Upper lobe of right lung (tissue), 1 donor: ENCODE results near the gene PKN2. TPM values are rescaled to one million over a fixed set of nuclear protein-coding genes. Genes with fewer than 3 reads are reported as not detected.

Experiments used
- ATAC-seq: fragments of 200-7000 bp; cut with Tn5 transposase; one replicate; pipeline ENCODE4 v1.9.1; 2020; ENCODE audit warnings: mild to moderate bottlenecking, moderate library complexity
- DNase-seq: peaks from one replicate; pipeline ENCODE4 v3.0.0-alpha.2; 2020
- H3K27ac ChIP-seq: fragments of 200-600 bp; one replicate; pipeline ENCODE4 v1.8.0; 2022
- H3K27me3 ChIP-seq: fragments of 200-600 bp; one replicate; pipeline ENCODE4 v1.8.0; 2022; ENCODE audit warnings: mild to moderate bottlenecking
- H3K36me3 ChIP-seq: fragments of 200-600 bp; one replicate; pipeline ENCODE4 v1.8.0; 2022
- H3K4me1 ChIP-seq: fragments of 200-600 bp; one replicate; pipeline ENCODE4 v1.8.0; 2022
- H3K4me3 ChIP-seq: fragments of 200-600 bp; one replicate; pipeline ENCODE4 v1.8.0; 2022; ENCODE audit warnings: mild to moderate bottlenecking
- H3K9me3 ChIP-seq: fragments of 200-600 bp; one replicate; pipeline ENCODE4 v1.8.0; 2022
- intact Hi-C: fragments of 100-400 bp; cut with DNase I; formaldehyde crosslinking; loops from one replicate; pipeline ENCODE4 v1.11.0; 2022
- total RNA-seq: library from RNA; stranded (reverse); fragmentation: NEBNext Ultra II Directional; extraction: Animal tissue kit (Norgen Biotek cat#: 25700); gene quantifications from one replicate; pipeline ENCODE4 v1.2.1, GENCODE V29; 2021
- TF ChIP-seq, protein P1 (sequence below): fragments of 200-600 bp; IDR thresholded peaks from one replicate; pipeline ENCODE4 v1.8.0; 2022; ENCODE audit warnings: antibody characterized with exemption
- donor health status: DM: no; HTN: yes; CAD: no; lungs with severe emphysema.

The PKN2 gene
- total RNA-seq, 1 donor from 2014 or later, result 45.8 TPM

DNA sequence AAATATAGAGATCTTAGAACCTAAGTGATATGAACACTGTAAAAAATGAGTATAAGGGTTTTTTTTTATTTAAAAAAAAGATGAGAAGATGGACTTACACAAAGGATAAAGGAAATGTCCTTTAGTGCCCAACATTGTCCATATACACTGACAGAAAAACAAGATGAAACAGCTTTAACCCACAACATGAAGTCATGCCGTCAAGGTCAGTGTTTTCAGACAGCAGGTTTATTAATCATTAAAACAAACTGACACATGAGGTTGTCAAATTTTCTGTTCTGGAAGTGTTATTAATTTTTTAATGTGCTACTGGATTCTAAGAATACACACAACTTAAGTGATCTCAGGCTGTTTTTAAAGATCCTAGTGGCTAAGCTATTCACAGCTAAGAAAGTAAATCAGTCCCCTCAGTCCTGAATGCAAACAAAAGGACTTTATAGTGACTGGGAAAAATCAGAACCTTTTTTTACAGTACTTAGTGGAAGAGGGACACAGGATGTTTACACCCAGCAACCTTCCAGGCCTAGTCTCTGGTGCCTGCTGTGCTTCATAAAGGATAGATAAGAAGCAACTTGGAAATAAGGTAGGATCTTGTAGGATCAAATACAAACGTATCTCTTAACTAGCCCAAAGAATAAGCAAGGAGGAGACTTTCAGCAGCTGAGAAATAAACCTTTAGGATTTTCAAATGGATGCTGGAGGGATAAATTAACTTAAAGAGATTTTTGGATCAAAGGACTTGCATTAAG lies 21.9 kb upstream of the PKN2 start:
- Histone ChIP-seq H3K27me3 (no peaks in the 10 kb centered on the region), H3K4me3 (no peak overlapping the region), H3K36me3 (no peaks in the 10 kb centered on the region), H3K4me1 (no peaks in the 10 kb centered on the region), H3K27ac (no peak overlapping the region), H3K9me3 (no peaks in the 10 kb centered on the region)
- no peak for ATAC-seq
- intact Hi-C loops, result no loop called here
- no peak for DNase-seq
- TF ChIP-seq, protein P1, sequence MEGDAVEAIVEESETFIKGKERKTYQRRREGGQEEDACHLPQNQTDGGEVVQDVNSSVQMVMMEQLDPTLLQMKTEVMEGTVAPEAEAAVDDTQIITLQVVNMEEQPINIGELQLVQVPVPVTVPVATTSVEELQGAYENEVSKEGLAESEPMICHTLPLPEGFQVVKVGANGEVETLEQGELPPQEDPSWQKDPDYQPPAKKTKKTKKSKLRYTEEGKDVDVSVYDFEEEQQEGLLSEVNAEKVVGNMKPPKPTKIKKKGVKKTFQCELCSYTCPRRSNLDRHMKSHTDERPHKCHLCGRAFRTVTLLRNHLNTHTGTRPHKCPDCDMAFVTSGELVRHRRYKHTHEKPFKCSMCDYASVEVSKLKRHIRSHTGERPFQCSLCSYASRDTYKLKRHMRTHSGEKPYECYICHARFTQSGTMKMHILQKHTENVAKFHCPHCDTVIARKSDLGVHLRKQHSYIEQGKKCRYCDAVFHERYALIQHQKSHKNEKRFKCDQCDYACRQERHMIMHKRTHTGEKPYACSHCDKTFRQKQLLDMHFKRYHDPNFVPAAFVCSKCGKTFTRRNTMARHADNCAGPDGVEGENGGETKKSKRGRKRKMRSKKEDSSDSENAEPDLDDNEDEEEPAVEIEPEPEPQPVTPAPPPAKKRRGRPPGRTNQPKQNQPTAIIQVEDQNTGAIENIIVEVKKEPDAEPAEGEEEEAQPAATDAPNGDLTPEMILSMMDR, result no peak

GRCh38 chr1:88662723-88663122 lies 21.4 kb upstream of the PKN2 start:
- Histone ChIP-seq H3K4me3 (no peak overlapping the region), H3K36me3 (no peaks in the 10 kb centered on the region), H3K4me1 (no peaks in the 10 kb centered on the region), H3K27ac (no peak overlapping the region), H3K27me3 (no peaks in the 10 kb centered on the region), H3K9me3 (no peaks in the 10 kb centered on the region)
- no peak for ATAC-seq
- intact Hi-C loops, result no loop called here
- no peak for DNase-seq
- TF ChIP-seq, protein P1, result no peak

DNA sequence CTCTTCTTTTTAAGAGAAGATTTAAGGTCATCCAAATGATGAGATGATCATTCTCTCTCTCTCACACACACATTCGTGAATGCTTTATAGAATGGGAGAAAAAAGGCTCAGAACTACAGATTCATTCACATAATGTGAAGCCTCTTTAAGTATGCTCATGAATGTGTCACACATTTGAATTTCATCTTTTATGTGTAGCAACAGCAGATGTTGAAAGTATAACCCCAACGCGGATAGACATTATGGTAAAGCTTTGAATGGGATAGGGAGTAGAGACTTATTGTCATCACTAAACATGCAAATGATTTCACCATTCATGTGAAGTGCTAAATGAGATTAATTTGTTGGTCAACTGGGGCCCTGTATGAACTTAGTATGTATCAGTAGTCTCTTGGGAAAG lies 15.7 kb upstream of the PKN2 start:
- no peak for ATAC-seq
- H3K4me1 ChIP-seq, result no peaks in the 10 kb centered on the region
- intact Hi-C loops, result no loop called here
- TF ChIP-seq, protein P1, result no peak
- no peak overlapping the region for H3K27ac ChIP-seq
- DNase-seq, result no peak
- no peak overlapping the region for H3K4me3 ChIP-seq
- no peaks in the 10 kb centered on the region for H3K27me3 ChIP-seq
- no peaks in the 10 kb centered on the region for H3K36me3 ChIP-seq
- no peaks in the 10 kb centered on the region for H3K9me3 ChIP-seq

DNA sequence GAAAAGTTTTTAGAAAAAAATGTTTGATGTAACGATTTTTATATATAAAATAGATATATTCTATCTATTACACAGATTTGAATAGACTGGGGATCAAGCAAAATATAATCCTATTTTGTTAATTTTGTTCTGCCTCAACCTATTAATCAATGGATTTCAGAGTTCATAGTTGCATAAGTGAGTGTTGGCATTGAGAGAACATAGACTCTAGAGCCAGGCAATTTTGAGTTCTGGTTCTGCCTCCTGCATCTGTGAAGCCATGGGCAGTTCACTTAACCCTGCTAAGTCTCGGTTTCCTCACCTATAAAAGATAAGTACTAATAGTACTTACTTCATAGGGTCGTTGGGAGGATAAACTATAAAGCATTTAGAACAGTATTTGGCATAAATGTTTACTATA lies 13.6 kb upstream of the PKN2 start:
- Histone ChIP-seq H3K27me3 (no peaks in the 10 kb centered on the region), H3K9me3 (no peaks in the 10 kb centered on the region), H3K4me1 (no peaks in the 10 kb centered on the region), H3K4me3 (no peak overlapping the region), H3K27ac (no peak overlapping the region), H3K36me3 (no peaks in the 10 kb centered on the region)
- TF ChIP-seq, protein P1, result no peak
- ATAC-seq, result no peak
- DNase-seq, result no peak
- intact Hi-C loops, result no loop called here

DNA sequence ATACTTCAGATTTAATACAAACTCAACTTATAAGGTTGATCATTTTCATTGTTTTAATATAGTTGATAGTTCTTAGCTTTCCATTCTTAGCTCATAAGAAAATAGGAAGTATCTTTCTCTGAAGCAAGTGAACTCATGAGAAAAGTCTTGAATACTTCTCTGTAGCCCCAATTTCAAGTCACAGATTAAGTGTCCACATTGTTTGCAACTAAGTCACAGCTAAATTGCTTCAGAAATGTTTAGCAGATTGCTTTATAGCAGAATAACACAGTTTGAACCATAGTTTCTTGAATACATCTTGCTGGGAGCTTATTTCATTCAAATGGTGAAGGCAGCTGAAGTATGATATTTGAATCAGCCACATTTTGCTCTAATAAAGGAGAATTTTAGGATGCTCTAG lies 10.6 kb upstream of the PKN2 start:
- intact Hi-C loops, result no loop called here

More for the DNA sequence above, 10.6 kb upstream of the PKN2 start:
- TF ChIP-seq, protein P1, result no peak
- no peaks in the 10 kb centered on the region for H3K9me3 ChIP-seq
- ATAC-seq, result no peak
- DNase-seq, result no peak
- no peaks in the 10 kb centered on the region for H3K36me3 ChIP-seq
- H3K27ac ChIP-seq, result no peak overlapping the region
- H3K4me1 ChIP-seq, result no peaks in the 10 kb centered on the region
- no peak overlapping the region for H3K4me3 ChIP-seq
- no peaks in the 10 kb centered on the region for H3K27me3 ChIP-seq
